ENCODE data around the gene PDPN.

GRCh38 chr1:13593511-13594131, 10.0 kb downstream of the PDPN start:
- TF ChIP-seq CTCF (IDR thresholded peaks at IDR 0.05) (no peak), POLR2A (IDR thresholded peaks at IDR 0.05) (no peak)

Data from testis (tissue), 2 donors.